ENCODE data around the gene KIR2DL4. TPM values are rescaled to one million over a fixed set of nuclear protein-coding genes. Genes with fewer than 3 reads are reported as not detected.
"Not testable (repeated sequence)": the region's sequence is repeated elsewhere in the genome, so short reads cannot be mapped to it uniquely, and the experiment has no call there.

KIR2DL4 gene
- polyA plus RNA-seq, 4 donors, result 0.09 to 0.10 TPM; not detected in 2

- WGBS, 3 donors, result 39 to 58% (median 56%) methylated on average over 2 of the region's 2 CpGs
Measured at GRCh38 chr19:54837522-54837921, 34.1 kb downstream of the KIR2DL4 start.

GRCh38 chr19:54843171-54843570 is 39.8 kb downstream of the KIR2DL4 start:
- not testable (repeated sequence) for FAIRE-seq; H3K27me3 ChIP-seq (ENCODE audit: control insufficient read depth in 3 of 3, insufficient read depth in 3 of 3, low read length in 3 of 3); H3K4me3 ChIP-seq (ENCODE audit: low read depth in 1 of 3, low read length in 3 of 3); H3K36me3 ChIP-seq (ENCODE audit: control insufficient read depth in 3 of 3, insufficient read depth in 2 of 3, low read depth in 1 of 3, low read length in 3 of 3); H3K9me3 ChIP-seq (ENCODE audit: control insufficient read depth in 2 of 2, insufficient read depth in 1 of 2, low read depth in 1 of 2, low read length in 1 of 2); H3K27ac ChIP-seq (ENCODE audit: low read depth in 1 of 3, low read length in 2 of 3); H3K4me1 ChIP-seq (ENCODE audit: control insufficient read depth in 3 of 3, insufficient read depth in 2 of 3, low read depth in 1 of 3, low read length in 2 of 3); DNase-seq
- 63 to 72% (median 69%) methylated on average over 8 of the region's 8 CpGs for WGBS, 3 donors

More at GRCh38 chr19:54837522-54837921, 34.1 kb downstream of the KIR2DL4 start:
- H3K27me3 ChIP-seq (ENCODE audit: control insufficient read depth in 3 of 3, insufficient read depth in 3 of 3, low read length in 3 of 3); H3K4me1 ChIP-seq (ENCODE audit: control insufficient read depth in 3 of 3, insufficient read depth in 2 of 3, low read depth in 1 of 3, low read length in 2 of 3); H3K4me3 ChIP-seq (ENCODE audit: low read depth in 1 of 3, low read length in 3 of 3); FAIRE-seq; DNase-seq; H3K36me3 ChIP-seq (ENCODE audit: control insufficient read depth in 3 of 3, insufficient read depth in 2 of 3, low read depth in 1 of 3, low read length in 3 of 3); H3K9me3 ChIP-seq (ENCODE audit: control insufficient read depth in 2 of 2, insufficient read depth in 1 of 2, low read depth in 1 of 2, low read length in 1 of 2); H3K27ac ChIP-seq (ENCODE audit: low read depth in 1 of 3, low read length in 2 of 3): not testable (repeated sequence)

GRCh38 chr19:54850061-54850640 is 46.7 kb downstream of the KIR2DL4 start, which contains the start of gene KIR3DL2:
Gene KIR3DL2, plus strand, starts transcription at chr19:54850443. Its CDS starts 33 bp downstream, at chr19:54850476.
- 85 to 88% (median 85%) methylated on average over 14 to 16 of the region's 16 CpGs for WGBS, 3 donors

GRCh38 chr19:54850930-54851329 is 47.5 kb downstream of the KIR2DL4 start:
- Histone ChIP-seq H3K9me3 (ENCODE audit: control insufficient read depth in 2 of 2, insufficient read depth in 1 of 2, low read depth in 1 of 2, low read length in 1 of 2) (peaks cover 0 to 12% of the 10 kb centered on the region in 2 donors), H3K36me3 (ENCODE audit: control insufficient read depth in 3 of 3, insufficient read depth in 2 of 3, low read depth in 1 of 3, low read length in 3 of 3) (no peaks in the 10 kb centered on the region), H3K27ac (ENCODE audit: low read depth in 1 of 3, low read length in 2 of 3) (no peak overlapping the region), H3K4me3 (ENCODE audit: low read depth in 1 of 3, low read length in 3 of 3) (no peak overlapping the region), H3K27me3 (ENCODE audit: control insufficient read depth in 3 of 3, insufficient read depth in 3 of 3, low read length in 3 of 3) (no peaks in the 10 kb centered on the region), H3K4me1 (ENCODE audit: control insufficient read depth in 3 of 3, insufficient read depth in 2 of 3, low read depth in 1 of 3, low read length in 2 of 3) (no peaks in the 10 kb centered on the region)
- no peak for DNase-seq
- no peak for FAIRE-seq
- 52 to 88% (median 79%) methylated on average over 2 of the region's 2 CpGs for WGBS, 3 donors

More at GRCh38 chr19:54850061-54850640, 46.7 kb downstream of the KIR2DL4 start, which contains the start of gene KIR3DL2:
- not testable (repeated sequence) for H3K36me3 ChIP-seq (ENCODE audit: control insufficient read depth in 3 of 3, insufficient read depth in 2 of 3, low read depth in 1 of 3, low read length in 3 of 3); FAIRE-seq; H3K27me3 ChIP-seq (ENCODE audit: control insufficient read depth in 3 of 3, insufficient read depth in 3 of 3, low read length in 3 of 3); DNase-seq; H3K27ac ChIP-seq (ENCODE audit: low read depth in 1 of 3, low read length in 2 of 3); H3K4me3 ChIP-seq (ENCODE audit: low read depth in 1 of 3, low read length in 3 of 3); H3K4me1 ChIP-seq (ENCODE audit: control insufficient read depth in 3 of 3, insufficient read depth in 2 of 3, low read depth in 1 of 3, low read length in 2 of 3)
- peaks cover 0 to 12% of the 10 kb centered on the region in 2 donors for H3K9me3 ChIP-seq (ENCODE audit: control insufficient read depth in 2 of 2, insufficient read depth in 1 of 2, low read depth in 1 of 2, low read length in 1 of 2)

- Histone ChIP-seq H3K36me3 (ENCODE audit: control insufficient read depth in 3 of 3, insufficient read depth in 2 of 3, low read depth in 1 of 3, low read length in 3 of 3) (no peaks in the 10 kb centered on the region), H3K9me3 (ENCODE audit: control insufficient read depth in 2 of 2, insufficient read depth in 1 of 2, low read depth in 1 of 2, low read length in 1 of 2) (peaks cover 0 to 12% of the 10 kb centered on the region in 2 donors), H3K4me3 (ENCODE audit: low read depth in 1 of 3, low read length in 3 of 3) (no peak overlapping the region), H3K27ac (ENCODE audit: low read depth in 1 of 3, low read length in 2 of 3) (no peak overlapping the region), H3K27me3 (ENCODE audit: control insufficient read depth in 3 of 3, insufficient read depth in 3 of 3, low read length in 3 of 3) (no peaks in the 10 kb centered on the region), H3K4me1 (ENCODE audit: control insufficient read depth in 3 of 3, insufficient read depth in 2 of 3, low read depth in 1 of 3, low read length in 2 of 3) (no peaks in the 10 kb centered on the region)
- WGBS, 3 donors, result 73 to 94% (median 77%) methylated on average over 7 of the region's 7 CpGs
- no peak for FAIRE-seq
- DNase-seq, result no peak
Measured at GRCh38 chr19:54851353-54851752, 47.9 kb downstream of the KIR2DL4 start.

- 53 to 100% (median 56%) methylated on average over 1 of the region's 1 CpG for WGBS, 3 donors
- FAIRE-seq, result not testable (repeated sequence)
Measured at GRCh38 chr19:54855241-54855640, 51.8 kb downstream of the KIR2DL4 start.

GRCh38 chr19:54858476-54858875 is 55.1 kb downstream of the KIR2DL4 start:
- FAIRE-seq; H3K9me3 ChIP-seq (ENCODE audit: control insufficient read depth in 2 of 2, insufficient read depth in 1 of 2, low read depth in 1 of 2, low read length in 1 of 2); H3K27me3 ChIP-seq (ENCODE audit: control insufficient read depth in 3 of 3, insufficient read depth in 3 of 3, low read length in 3 of 3); H3K27ac ChIP-seq (ENCODE audit: low read depth in 1 of 3, low read length in 2 of 3); H3K36me3 ChIP-seq (ENCODE audit: control insufficient read depth in 3 of 3, insufficient read depth in 2 of 3, low read depth in 1 of 3, low read length in 3 of 3); DNase-seq; H3K4me3 ChIP-seq (ENCODE audit: low read depth in 1 of 3, low read length in 3 of 3); H3K4me1 ChIP-seq (ENCODE audit: control insufficient read depth in 3 of 3, insufficient read depth in 2 of 3, low read depth in 1 of 3, low read length in 2 of 3): not testable (repeated sequence)
- 60 to 87% (median 70%) methylated on average over 1 to 3 of the region's 3 CpGs for WGBS, 3 donors

More at GRCh38 chr19:54855241-54855640, 51.8 kb downstream of the KIR2DL4 start:
- not testable (repeated sequence) for H3K9me3 ChIP-seq (ENCODE audit: control insufficient read depth in 2 of 2, insufficient read depth in 1 of 2, low read depth in 1 of 2, low read length in 1 of 2); H3K27me3 ChIP-seq (ENCODE audit: control insufficient read depth in 3 of 3, insufficient read depth in 3 of 3, low read length in 3 of 3); H3K27ac ChIP-seq (ENCODE audit: low read depth in 1 of 3, low read length in 2 of 3); H3K36me3 ChIP-seq (ENCODE audit: control insufficient read depth in 3 of 3, insufficient read depth in 2 of 3, low read depth in 1 of 3, low read length in 3 of 3); DNase-seq; H3K4me1 ChIP-seq (ENCODE audit: control insufficient read depth in 3 of 3, insufficient read depth in 2 of 3, low read depth in 1 of 3, low read length in 2 of 3); H3K4me3 ChIP-seq (ENCODE audit: low read depth in 1 of 3, low read length in 3 of 3)

- not testable (repeated sequence) for H3K4me1 ChIP-seq (ENCODE audit: control insufficient read depth in 3 of 3, insufficient read depth in 2 of 3, low read depth in 1 of 3, low read length in 2 of 3); H3K36me3 ChIP-seq (ENCODE audit: control insufficient read depth in 3 of 3, insufficient read depth in 2 of 3, low read depth in 1 of 3, low read length in 3 of 3); H3K27me3 ChIP-seq (ENCODE audit: control insufficient read depth in 3 of 3, insufficient read depth in 3 of 3, low read length in 3 of 3); DNase-seq; H3K27ac ChIP-seq (ENCODE audit: low read depth in 1 of 3, low read length in 2 of 3); H3K9me3 ChIP-seq (ENCODE audit: control insufficient read depth in 2 of 2, insufficient read depth in 1 of 2, low read depth in 1 of 2, low read length in 1 of 2); FAIRE-seq; H3K4me3 ChIP-seq (ENCODE audit: low read depth in 1 of 3, low read length in 3 of 3)
- 75 to 81% (median 78%) methylated on average over 7 of the region's 7 CpGs for WGBS, 3 donors
Measured at GRCh38 chr19:54859421-54859820, 56.0 kb downstream of the KIR2DL4 start.

GRCh38 chr19:54863459-54863858 is 60.0 kb downstream of the KIR2DL4 start:
- not testable (repeated sequence) for H3K9me3 ChIP-seq (ENCODE audit: control insufficient read depth in 2 of 2, insufficient read depth in 1 of 2, low read depth in 1 of 2, low read length in 1 of 2); H3K36me3 ChIP-seq (ENCODE audit: control insufficient read depth in 3 of 3, insufficient read depth in 2 of 3, low read depth in 1 of 3, low read length in 3 of 3); H3K4me3 ChIP-seq (ENCODE audit: low read depth in 1 of 3, low read length in 3 of 3); H3K27me3 ChIP-seq (ENCODE audit: control insufficient read depth in 3 of 3, insufficient read depth in 3 of 3, low read length in 3 of 3); H3K27ac ChIP-seq (ENCODE audit: low read depth in 1 of 3, low read length in 2 of 3); DNase-seq; H3K4me1 ChIP-seq (ENCODE audit: control insufficient read depth in 3 of 3, insufficient read depth in 2 of 3, low read depth in 1 of 3, low read length in 2 of 3); FAIRE-seq
- WGBS, 3 donors, result 100% methylated on average over 2 of the region's 3 CpGs; no CpG with 5 or more reads in 2 of the 3 donors
